IMR-90 (cell line): ENCODE data around the gene C1QL1.
"Not testable (repeated sequence)": the region's sequence is repeated elsewhere in the genome, so short reads cannot be mapped to it uniquely, and the experiment has no call there.

Experiments
- MAFK ChIP-seq: IDR thresholded peaks from 2 replicates; pipeline ENCODE4 v1.6.1; 2012; ENCODE audit warnings: low read depth, low read length, improper control_type of control experiment
- MAZ ChIP-seq: IDR thresholded peaks from 2 replicates; pipeline ENCODE4 v1.6.1; 2012; ENCODE audit warnings: low read depth, mild to moderate bottlenecking, low read length, improper control_type of control experiment, moderate library complexity, borderline replicate concordance
- POLR2A ChIP-seq: IDR thresholded peaks from 2 replicates; pipeline ENCODE4 v1.6.1; 2012; ENCODE audit warnings: mild to moderate bottlenecking, low read depth, low read length
- RFX5 ChIP-seq: IDR thresholded peaks from 2 replicates; pipeline ENCODE4 v1.8.0; 2012; ENCODE audit warnings: low read depth, mild to moderate bottlenecking, low read length, moderate library complexity
- TF ChIP-seq, protein P1 (sequence below): conservative IDR thresholded peaks from 2 replicates; pipeline ENCODE4 v1.5.1; 2012; ENCODE audit warnings: mild to moderate bottlenecking, low read depth, low read length, improper control_type of control experiment

DNA sequence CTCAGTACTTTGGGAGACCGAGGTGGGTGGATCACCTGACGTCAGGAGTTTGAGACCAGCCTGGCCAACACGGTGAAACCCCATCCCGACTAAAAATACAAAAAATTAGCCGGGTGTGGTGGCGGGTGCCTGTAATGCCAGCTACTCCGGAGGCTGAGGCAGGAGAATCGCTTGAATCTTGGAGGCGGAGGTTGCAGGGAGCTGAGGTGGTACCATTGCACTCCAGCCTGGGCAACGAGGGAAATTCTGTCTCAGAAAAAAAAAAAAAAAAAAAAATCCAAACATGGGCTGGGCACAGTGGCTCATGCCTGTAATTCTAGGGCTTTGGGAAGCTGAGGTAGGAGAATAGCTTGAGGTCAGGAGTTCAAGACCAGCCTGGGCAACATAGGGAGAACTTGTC is 22.5 kb downstream of the C1QL1 start:
- TF ChIP-seq MAFK, POLR2A, RFX5, MAZ: not testable (repeated sequence)
- TF ChIP-seq, protein P1, sequence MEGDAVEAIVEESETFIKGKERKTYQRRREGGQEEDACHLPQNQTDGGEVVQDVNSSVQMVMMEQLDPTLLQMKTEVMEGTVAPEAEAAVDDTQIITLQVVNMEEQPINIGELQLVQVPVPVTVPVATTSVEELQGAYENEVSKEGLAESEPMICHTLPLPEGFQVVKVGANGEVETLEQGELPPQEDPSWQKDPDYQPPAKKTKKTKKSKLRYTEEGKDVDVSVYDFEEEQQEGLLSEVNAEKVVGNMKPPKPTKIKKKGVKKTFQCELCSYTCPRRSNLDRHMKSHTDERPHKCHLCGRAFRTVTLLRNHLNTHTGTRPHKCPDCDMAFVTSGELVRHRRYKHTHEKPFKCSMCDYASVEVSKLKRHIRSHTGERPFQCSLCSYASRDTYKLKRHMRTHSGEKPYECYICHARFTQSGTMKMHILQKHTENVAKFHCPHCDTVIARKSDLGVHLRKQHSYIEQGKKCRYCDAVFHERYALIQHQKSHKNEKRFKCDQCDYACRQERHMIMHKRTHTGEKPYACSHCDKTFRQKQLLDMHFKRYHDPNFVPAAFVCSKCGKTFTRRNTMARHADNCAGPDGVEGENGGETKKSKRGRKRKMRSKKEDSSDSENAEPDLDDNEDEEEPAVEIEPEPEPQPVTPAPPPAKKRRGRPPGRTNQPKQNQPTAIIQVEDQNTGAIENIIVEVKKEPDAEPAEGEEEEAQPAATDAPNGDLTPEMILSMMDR, result not testable (repeated sequence)
